Measurements from ENCODE around the gene TLN1.
A peak's percentile ranks its signal among the peaks of the same experiment; 100 is the strongest.

TLN1 gene

GRCh38 chr9:35695943-35696401 is 36.0 kb downstream of the TLN1 start:
- no peak overlapping the region for H3K27ac ChIP-seq (ENCODE audit: poor library complexity, severe bottlenecking)
- peaks cover 54% of the 10 kb centered on the region for H3K36me3 ChIP-seq (ENCODE audit: low read depth)
- no peaks in the 10 kb centered on the region for H3K9me3 ChIP-seq (ENCODE audit: severe bottlenecking)
- DNase-seq (ENCODE audit: low spot score) (no peak), ATAC-seq (ENCODE audit: low read depth) (no peak)
- no peak overlapping the region for H3K4me3 ChIP-seq (ENCODE audit: severe bottlenecking)
- H3K27me3 ChIP-seq (ENCODE audit: insufficient read depth, poor library complexity, severe bottlenecking) = no peaks in the 10 kb centered on the region
- peaks cover 3% of the 10 kb centered on the region for H3K4me1 ChIP-seq (ENCODE audit: insufficient read depth, poor library complexity, severe bottlenecking)
- TF ChIP-seq CTCF (IDR thresholded peaks at IDR 0.05; ENCODE audit: poor library complexity, severe bottlenecking) = no peak

- H3K9me3 ChIP-seq (ENCODE audit: severe bottlenecking) = no peaks in the 10 kb centered on the region
- H3K4me3 ChIP-seq (ENCODE audit: severe bottlenecking) = no peak overlapping the region
- no peak for TF ChIP-seq CTCF (IDR thresholded peaks at IDR 0.05; ENCODE audit: poor library complexity, severe bottlenecking)
- no peaks in the 10 kb centered on the region for H3K27me3 ChIP-seq (ENCODE audit: insufficient read depth, poor library complexity, severe bottlenecking)
- H3K4me1 ChIP-seq (ENCODE audit: insufficient read depth, poor library complexity, severe bottlenecking) = peaks cover 14% of the 10 kb centered on the region
- ATAC-seq (ENCODE audit: low read depth) (no peak), DNase-seq (ENCODE audit: low spot score) (no peak)
- peaks cover 30% of the 10 kb centered on the region for H3K36me3 ChIP-seq (ENCODE audit: low read depth)
- peak overlapping the region; percentile 92 for H3K27ac ChIP-seq (ENCODE audit: poor library complexity, severe bottlenecking)
These were observed 40.2 kb downstream of the TLN1 start for GRCh38 chr9:35691757-35692301.

- no peaks in the 10 kb centered on the region for H3K9me3 ChIP-seq (ENCODE audit: severe bottlenecking)
- ATAC-seq (ENCODE audit: low read depth) = peak; percentile 1; the same call in 2 of the 3 replicates
- peak overlapping the region; percentile 54 for H3K4me3 ChIP-seq (ENCODE audit: severe bottlenecking)
- H3K27ac ChIP-seq (ENCODE audit: poor library complexity, severe bottlenecking) = peak overlapping the region; percentile 92
- H3K4me1 ChIP-seq (ENCODE audit: insufficient read depth, poor library complexity, severe bottlenecking) = peaks cover 14% of the 10 kb centered on the region
- no peak for DNase-seq (ENCODE audit: low spot score)
- no peaks in the 10 kb centered on the region for H3K27me3 ChIP-seq (ENCODE audit: insufficient read depth, poor library complexity, severe bottlenecking)
- TF ChIP-seq CTCF (IDR thresholded peaks at IDR 0.05; ENCODE audit: poor library complexity, severe bottlenecking) = no peak
- peaks cover 31% of the 10 kb centered on the region for H3K36me3 ChIP-seq (ENCODE audit: low read depth)
These were observed 40.7 kb downstream of the TLN1 start for GRCh38 chr9:35691334-35691650.

GRCh38 chr9:35690614-35691333 is 41.2 kb downstream of the TLN1 start:
- peak overlapping the region; percentile 54 for H3K4me3 ChIP-seq (ENCODE audit: severe bottlenecking)

More at GRCh38 chr9:35690614-35691333, 41.2 kb downstream of the TLN1 start:
- Histone ChIP-seq H3K27me3 (ENCODE audit: insufficient read depth, poor library complexity, severe bottlenecking) (no peaks in the 10 kb centered on the region), H3K9me3 (ENCODE audit: severe bottlenecking) (no peaks in the 10 kb centered on the region), H3K4me1 (ENCODE audit: insufficient read depth, poor library complexity, severe bottlenecking) (peaks cover 14% of the 10 kb centered on the region), H3K27ac (ENCODE audit: poor library complexity, severe bottlenecking) (peak overlapping the region; percentile 92), H3K36me3 (ENCODE audit: low read depth) (peaks cover 31% of the 10 kb centered on the region)
- ATAC-seq (ENCODE audit: low read depth) = peak; percentile 32
- DNase-seq (ENCODE audit: low spot score) = no peak
- no peak for TF ChIP-seq CTCF (IDR thresholded peaks at IDR 0.05; ENCODE audit: poor library complexity, severe bottlenecking)

Measured in RWPE2 (cell line).